Omental fat pad (tissue), 4 donors: ENCODE results near the gene RAB44. TPM values are rescaled to one million over a fixed set of nuclear protein-coding genes. Genes with fewer than 3 reads are reported as not detected.
"Not testable (repeated sequence)": the region's sequence is repeated elsewhere in the genome, so short reads cannot be mapped to it uniquely, and the experiment has no call there.

Source experiments
- ATAC-seq: fragments of 150-250 bp; one replicate; pipeline ENCODE4 v1.9.1; 2016; ENCODE audit warnings: mild to moderate bottlenecking, moderate library complexity; ENCODE audit not compliant: low FRiP score
- DNase-seq: peaks from one replicate; pipeline ENCODE4 v3.0.0-alpha.2; 2019; ENCODE audit warnings: low spot score
- total RNA-seq, 4 donors: library from RNA; depleted of rRNA; stranded (reverse); fragments of >200 nt; gene quantifications; one replicate each; pipeline ENCODE4 v1.1.0, GENCODE V29; 2016
- TF ChIP-seq, protein P1 (sequence below), 3 donors: fragments of 450-650 bp; IDR thresholded peaks; one replicate each; pipeline ENCODE4 v1.5.1; 2016 to 2017; ENCODE audit warnings: antibody characterized with exemption in 3 of 3, mild to moderate bottlenecking in 3 of 3, moderate library complexity in 2 of 3

RAB44 gene, protein sequence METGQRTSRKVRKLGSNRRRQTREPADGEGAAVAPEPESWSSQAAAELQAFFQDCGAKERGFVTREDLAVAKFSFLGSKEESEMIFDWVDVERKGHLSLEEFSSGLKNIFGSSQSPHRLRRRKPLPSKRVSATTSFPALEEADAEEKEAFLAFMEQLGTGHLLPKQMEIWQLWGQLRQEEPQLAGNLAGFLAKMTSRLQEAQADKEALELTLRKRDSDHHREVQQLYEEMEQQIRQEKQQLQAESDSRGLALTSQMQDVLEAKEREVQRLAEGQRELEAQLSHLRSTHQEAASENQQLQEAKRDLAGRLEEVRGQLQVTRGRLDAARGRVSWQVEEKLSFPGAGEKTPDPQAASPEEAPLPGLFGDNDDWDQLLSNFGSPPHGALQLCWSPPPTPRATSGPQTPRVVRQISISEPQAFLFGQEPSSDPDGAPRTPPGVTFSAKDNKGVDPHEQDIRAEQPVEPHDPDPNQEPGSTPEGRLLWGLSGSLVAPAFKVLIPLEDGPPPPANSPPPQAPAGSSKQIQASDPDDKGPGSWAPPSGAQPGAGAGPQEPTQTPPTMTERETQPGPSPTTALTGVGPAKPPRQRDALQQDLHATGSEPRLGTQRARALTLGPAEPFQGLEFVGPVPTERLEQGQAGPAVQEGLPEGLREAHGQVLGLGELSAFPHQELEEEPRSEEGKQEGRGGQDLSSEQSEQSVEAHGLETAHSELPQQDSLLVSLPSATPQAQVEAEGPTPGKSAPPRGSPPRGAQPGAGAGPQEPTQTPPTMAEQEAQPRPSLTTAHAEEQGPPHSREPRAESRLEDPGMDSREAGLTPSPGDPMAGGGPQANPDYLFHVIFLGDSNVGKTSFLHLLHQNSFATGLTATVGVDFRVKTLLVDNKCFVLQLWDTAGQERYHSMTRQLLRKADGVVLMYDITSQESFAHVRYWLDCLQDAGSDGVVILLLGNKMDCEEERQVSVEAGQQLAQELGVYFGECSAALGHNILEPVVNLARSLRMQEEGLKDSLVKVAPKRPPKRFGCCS
- 1 to 10 TPM in 1 of 4 donors, under 1 TPM in 3; 0.19 to 2.4 (median 0.43) TPM for total RNA-seq

GRCh38 chr6:36697481-36697903, at the start of gene RAB44:
TSS of gene RAB44 (plus strand) at chr6:36697826. CDS start at chr6:36704236, 6,410 bp downstream.
- TF ChIP-seq, protein P1, sequence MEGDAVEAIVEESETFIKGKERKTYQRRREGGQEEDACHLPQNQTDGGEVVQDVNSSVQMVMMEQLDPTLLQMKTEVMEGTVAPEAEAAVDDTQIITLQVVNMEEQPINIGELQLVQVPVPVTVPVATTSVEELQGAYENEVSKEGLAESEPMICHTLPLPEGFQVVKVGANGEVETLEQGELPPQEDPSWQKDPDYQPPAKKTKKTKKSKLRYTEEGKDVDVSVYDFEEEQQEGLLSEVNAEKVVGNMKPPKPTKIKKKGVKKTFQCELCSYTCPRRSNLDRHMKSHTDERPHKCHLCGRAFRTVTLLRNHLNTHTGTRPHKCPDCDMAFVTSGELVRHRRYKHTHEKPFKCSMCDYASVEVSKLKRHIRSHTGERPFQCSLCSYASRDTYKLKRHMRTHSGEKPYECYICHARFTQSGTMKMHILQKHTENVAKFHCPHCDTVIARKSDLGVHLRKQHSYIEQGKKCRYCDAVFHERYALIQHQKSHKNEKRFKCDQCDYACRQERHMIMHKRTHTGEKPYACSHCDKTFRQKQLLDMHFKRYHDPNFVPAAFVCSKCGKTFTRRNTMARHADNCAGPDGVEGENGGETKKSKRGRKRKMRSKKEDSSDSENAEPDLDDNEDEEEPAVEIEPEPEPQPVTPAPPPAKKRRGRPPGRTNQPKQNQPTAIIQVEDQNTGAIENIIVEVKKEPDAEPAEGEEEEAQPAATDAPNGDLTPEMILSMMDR (IDR thresholded peaks at IDR 0.05) = no peak
- peak; percentile 16 for DNase-seq
- no peak for ATAC-seq

- TF ChIP-seq, protein P1 (IDR thresholded peaks at IDR 0.05) = no peak
- ATAC-seq (no peak), DNase-seq (no peak)
Measured at GRCh38 chr6:36649086-36649485, 48.5 kb upstream of the RAB44 start.

DNA sequence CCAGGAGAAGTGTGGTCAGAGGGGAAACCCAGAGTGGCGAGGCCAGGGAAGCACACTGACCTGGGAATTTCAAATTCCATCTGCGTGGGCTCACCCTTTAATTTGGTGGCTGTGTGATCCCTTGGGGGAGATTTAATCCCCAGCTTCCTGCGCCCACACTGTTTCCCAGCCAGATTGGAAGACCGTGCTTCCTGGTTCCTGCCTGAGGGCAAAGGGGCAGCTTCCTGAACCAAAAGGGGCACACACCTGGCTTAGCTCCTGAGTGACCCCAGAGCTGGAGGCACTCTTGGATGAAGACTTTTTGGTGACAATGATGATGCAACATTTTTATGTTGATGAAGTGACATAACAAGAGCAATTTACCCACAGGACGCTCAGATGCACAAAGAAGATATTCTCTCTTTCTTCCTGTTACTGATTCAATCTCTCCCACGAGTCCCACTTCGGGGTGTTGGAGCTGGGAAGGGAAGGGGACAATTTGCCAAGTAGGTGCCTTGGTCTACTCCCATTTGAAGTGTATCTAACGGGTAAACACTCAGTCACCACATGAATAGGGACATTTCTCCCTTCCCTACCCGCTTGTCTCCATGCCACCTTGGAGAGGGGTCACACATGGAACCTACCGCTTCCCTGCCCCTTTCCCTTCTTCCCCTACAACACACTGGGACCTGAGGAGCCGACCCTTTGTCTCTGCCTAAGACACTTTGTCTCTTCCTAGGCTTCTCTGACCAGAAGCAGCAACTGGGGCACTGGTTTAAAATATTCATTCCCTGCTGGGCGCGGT, 47.7 kb upstream of the RAB44 start:
- TF ChIP-seq, protein P1 (IDR thresholded peaks at IDR 0.05) = no peak
- no peak for DNase-seq
- ATAC-seq = no peak

GRCh38 chr6:36650848-36651478, 46.7 kb upstream of the RAB44 start:
- DNase-seq = no peak
- no peak for ATAC-seq
- TF ChIP-seq, protein P1 (IDR thresholded peaks at IDR 0.05) = no peak

GRCh38 chr6:36651659-36652379, 45.8 kb upstream of the RAB44 start:
- ATAC-seq (no peak), DNase-seq (no peak)
- TF ChIP-seq, protein P1 (IDR thresholded peaks at IDR 0.05) = no peak

GRCh38 chr6:36654469-36654868, 43.2 kb upstream of the RAB44 start:
- ATAC-seq, DNase-seq: not testable (repeated sequence)
